22Rv1 (cell line): Measurements from ENCODE around the gene CFAP410.

ENCODE experiments used
- H3K27ac ChIP-seq: fragments of 450-650 bp; 2 replicates; pipeline ENCODE4 v1.5.1; 2017
- CTCF ChIP-seq: fragments of 450-650 bp; IDR thresholded peaks from 2 replicates; pipeline ENCODE4 v1.5.1; 2017; ENCODE audit warnings: mild to moderate bottlenecking
- ZFX ChIP-seq: fragments of 450-650 bp; IDR thresholded peaks from 2 replicates; pipeline ENCODE4 v1.6.1; 2017; ENCODE audit warnings: antibody characterized with exemption, borderline replicate concordance

Gene CFAP410

GRCh38 chr21:44298301-44298700 is 40.9 kb downstream of the CFAP410 start:
- TF ChIP-seq CTCF (no peak), ZFX (no peak)
- H3K27ac ChIP-seq = no peak overlapping the region

GRCh38 chr21:44297525-44298290 is 41.5 kb downstream of the CFAP410 start:
- no peak overlapping the region for H3K27ac ChIP-seq
- TF ChIP-seq ZFX = no peak
- TF ChIP-seq CTCF = peak; percentile 88

GRCh38 chr21:44296916-44297315 is 42.3 kb downstream of the CFAP410 start:
- no peak overlapping the region for H3K27ac ChIP-seq
- no peak for TF ChIP-seq ZFX
- TF ChIP-seq CTCF = no peak

GRCh38 chr21:44296103-44296519 is 43.1 kb downstream of the CFAP410 start:
- no peak for TF ChIP-seq ZFX
- TF ChIP-seq CTCF = no peak

GRCh38 chr21:44295646-44296045 is 43.5 kb downstream of the CFAP410 start:
- no peak overlapping the region for H3K27ac ChIP-seq
- TF ChIP-seq ZFX (no peak), CTCF (no peak)

More at GRCh38 chr21:44296103-44296519, 43.1 kb downstream of the CFAP410 start:
- no peak overlapping the region for H3K27ac ChIP-seq

GRCh38 chr21:44295163-44295573 is 44.0 kb downstream of the CFAP410 start:
- no peak overlapping the region for H3K27ac ChIP-seq
- no peak for TF ChIP-seq CTCF
- no peak for TF ChIP-seq ZFX

- no peak overlapping the region for H3K27ac ChIP-seq
- TF ChIP-seq ZFX (no peak), CTCF (no peak)
These were observed 44.6 kb downstream of the CFAP410 start for GRCh38 chr21:44294391-44295162.
